Measurements from ENCODE around the gene IMMP2L. TPM values are rescaled to one million over a fixed set of nuclear protein-coding genes. Genes with fewer than 3 reads are reported as not detected.

Gene IMMP2L
- total and polyA plus RNA-seq, 2 of the 13 experiments (the other 11 are each of a cell fraction or from before 2014, with no cell fraction given) = 7.8 to 16.9 TPM

GRCh38 chr7:111363099-111363498 lies 199.2 kb downstream of the IMMP2L start (continued):
- TF ChIP-seq ZBTB4 (CRISPR knock-in tag; IDR thresholded peaks at IDR 0.05; ENCODE audit: borderline replicate concordance) (no peak), ZXDC (CRISPR knock-in tag; IDR thresholded peaks at IDR 0.05) (no peak), ZNF740 (CRISPR knock-in tag; IDR thresholded peaks at IDR 0.05) (no peak), HNRNPK (IDR thresholded peaks at IDR 0.05; ENCODE audit: low read depth, low read length, poor library complexity, severe bottlenecking) (no peak), FOSL2 (CRISPR knock-in tag; IDR thresholded peaks at IDR 0.05) (no peak), NRL (CRISPR knock-in tag; IDR thresholded peaks at IDR 0.05; ENCODE audit: borderline replicate concordance) (no peak), NFE2L2 (IDR thresholded peaks at IDR 0.05; ENCODE audit: low read length) (no peak), E2F1 (CRISPR knock-in tag; IDR thresholded peaks at IDR 0.05) (no peak), MAZ (IDR thresholded peaks at IDR 0.05; ENCODE audit: borderline replicate concordance, low read depth, low read length) (no peak), MAZ (CRISPR knock-in tag; IDR thresholded peaks at IDR 0.05; ENCODE audit: low read depth) (no peak)

Data from HepG2 (cell line).